Measurements from ENCODE around the gene MRPL43.

DNA sequence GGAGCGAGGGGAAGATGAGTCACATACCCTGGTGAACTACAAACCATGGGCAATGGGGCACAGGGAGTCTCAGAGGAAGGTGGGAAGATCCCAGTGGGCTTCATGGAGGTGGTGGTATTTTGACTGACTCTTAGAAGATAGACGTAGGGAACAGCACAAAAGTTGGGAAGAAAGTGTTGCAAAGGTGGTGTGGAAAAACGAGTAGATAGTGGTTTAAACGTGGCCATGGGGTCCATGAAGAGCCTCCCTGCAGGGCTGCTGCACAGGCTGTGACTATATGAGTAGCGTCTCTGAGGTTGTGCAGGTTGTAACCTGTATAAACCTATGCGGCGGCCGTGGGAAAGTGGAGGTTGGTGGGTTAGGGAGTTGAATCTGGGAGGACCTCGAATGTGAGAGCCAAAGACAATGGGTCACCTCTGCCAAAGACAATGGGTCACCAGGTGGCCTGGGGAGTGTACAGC is 26.1 kb upstream of the MRPL43 start:
- TF ChIP-seq MXI1 (IDR thresholded peaks at IDR 0.05; ENCODE audit: low read depth, low read length) (no peak), CBFB (IDR thresholded peaks at IDR 0.05; ENCODE audit: low read depth) (no peak), BHLHE40 (IDR thresholded peaks at IDR 0.05; ENCODE audit: borderline replicate concordance in 1 of 2, low read depth in 2 of 2, low read length in 1 of 2) (no peak), GABPA (IDR thresholded peaks at IDR 0.05; ENCODE audit: low read depth) (no peak), POLR2AphosphoS5 (IDR thresholded peaks at IDR 0.05; ENCODE audit: low read length) (no peak), YY1 (IDR thresholded peaks at IDR 0.05; ENCODE audit: low read depth, low read length) (no peak), BCL11A (IDR thresholded peaks at IDR 0.05; ENCODE audit: low read depth, low read length) (no peak)
- TF ChIP-seq, protein P1, sequence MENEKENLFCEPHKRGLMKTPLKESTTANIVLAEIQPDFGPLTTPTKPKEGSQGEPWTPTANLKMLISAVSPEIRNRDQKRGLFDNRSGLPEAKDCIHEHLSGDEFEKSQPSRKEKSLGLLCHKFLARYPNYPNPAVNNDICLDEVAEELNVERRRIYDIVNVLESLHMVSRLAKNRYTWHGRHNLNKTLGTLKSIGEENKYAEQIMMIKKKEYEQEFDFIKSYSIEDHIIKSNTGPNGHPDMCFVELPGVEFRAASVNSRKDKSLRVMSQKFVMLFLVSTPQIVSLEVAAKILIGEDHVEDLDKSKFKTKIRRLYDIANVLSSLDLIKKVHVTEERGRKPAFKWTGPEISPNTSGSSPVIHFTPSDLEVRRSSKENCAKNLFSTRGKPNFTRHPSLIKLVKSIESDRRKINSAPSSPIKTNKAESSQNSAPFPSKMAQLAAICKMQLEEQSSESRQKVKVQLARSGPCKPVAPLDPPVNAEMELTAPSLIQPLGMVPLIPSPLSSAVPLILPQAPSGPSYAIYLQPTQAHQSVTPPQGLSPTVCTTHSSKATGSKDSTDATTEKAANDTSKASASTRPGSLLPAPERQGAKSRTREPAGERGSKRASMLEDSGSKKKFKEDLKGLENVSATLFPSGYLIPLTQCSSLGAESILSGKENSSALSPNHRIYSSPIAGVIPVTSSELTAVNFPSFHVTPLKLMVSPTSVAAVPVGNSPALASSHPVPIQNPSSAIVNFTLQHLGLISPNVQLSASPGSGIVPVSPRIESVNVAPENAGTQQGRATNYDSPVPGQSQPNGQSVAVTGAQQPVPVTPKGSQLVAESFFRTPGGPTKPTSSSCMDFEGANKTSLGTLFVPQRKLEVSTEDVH (IDR thresholded peaks at IDR 0.05; ENCODE audit: low read depth, partially characterized antibody) = no peak
- TF ChIP-seq, protein P2, sequence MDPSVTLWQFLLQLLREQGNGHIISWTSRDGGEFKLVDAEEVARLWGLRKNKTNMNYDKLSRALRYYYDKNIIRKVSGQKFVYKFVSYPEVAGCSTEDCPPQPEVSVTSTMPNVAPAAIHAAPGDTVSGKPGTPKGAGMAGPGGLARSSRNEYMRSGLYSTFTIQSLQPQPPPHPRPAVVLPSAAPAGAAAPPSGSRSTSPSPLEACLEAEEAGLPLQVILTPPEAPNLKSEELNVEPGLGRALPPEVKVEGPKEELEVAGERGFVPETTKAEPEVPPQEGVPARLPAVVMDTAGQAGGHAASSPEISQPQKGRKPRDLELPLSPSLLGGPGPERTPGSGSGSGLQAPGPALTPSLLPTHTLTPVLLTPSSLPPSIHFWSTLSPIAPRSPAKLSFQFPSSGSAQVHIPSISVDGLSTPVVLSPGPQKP (IDR thresholded peaks at IDR 0.05; ENCODE audit: low read depth, low read length) = no peak

All from GM12878 (cell line).